GM19397 (cell line): ENCODE results near the gene TTYH3.

Experiments
- ATAC-seq: cut with Tn5 transposase; IDR thresholded peaks from one replicate; pipeline ENCODE4 v1.9.1; 2021; ENCODE audit warnings: mild to moderate bottlenecking, moderate library complexity; ENCODE audit not compliant: unreplicated experiment

The TTYH3 gene

DNA sequence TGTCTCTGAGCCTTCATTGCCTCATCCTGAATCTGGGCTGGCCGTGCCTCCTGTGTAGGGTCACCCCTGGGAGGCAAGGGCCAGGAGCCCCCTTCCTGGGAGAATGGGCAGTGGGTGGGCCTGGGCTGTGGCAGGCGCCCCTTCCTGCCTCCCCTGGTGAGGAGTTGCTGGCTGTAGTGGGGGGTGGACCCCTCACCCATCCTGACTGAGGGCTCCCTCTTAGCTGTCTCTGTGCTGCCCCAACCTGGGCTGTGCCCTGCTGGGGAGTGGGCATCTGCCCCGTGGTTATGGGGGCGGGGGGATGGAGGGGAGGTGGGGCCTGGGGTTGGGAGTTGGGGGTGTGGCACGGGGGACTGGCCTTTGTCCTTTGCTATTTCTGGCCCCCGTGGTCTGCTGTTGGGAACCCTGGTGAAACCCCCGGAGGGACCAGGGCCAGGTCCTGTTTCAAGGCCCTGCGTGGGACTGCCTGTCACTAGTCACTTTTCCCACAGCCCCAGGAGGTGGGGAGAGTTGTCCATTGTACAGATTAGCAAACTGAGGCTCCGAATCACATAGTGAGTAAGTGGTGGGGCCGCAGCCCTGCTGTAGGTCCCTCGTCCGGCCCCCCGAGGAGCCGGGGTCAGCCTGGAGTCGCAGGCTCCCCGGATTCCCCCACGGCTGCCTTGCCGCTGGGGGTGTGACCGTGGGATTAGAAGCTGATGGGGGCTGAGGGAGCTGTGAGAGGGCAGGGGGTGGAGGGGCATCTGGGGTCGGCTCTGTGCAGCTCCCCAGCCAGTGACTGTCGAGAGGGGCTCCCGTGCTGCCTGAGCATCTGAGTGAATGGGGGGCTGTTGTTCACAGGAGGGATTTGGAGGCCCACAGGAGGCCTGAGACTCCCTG lies 2.7 kb downstream of the TTYH3 start:
- ATAC-seq, result no peak

DNA sequence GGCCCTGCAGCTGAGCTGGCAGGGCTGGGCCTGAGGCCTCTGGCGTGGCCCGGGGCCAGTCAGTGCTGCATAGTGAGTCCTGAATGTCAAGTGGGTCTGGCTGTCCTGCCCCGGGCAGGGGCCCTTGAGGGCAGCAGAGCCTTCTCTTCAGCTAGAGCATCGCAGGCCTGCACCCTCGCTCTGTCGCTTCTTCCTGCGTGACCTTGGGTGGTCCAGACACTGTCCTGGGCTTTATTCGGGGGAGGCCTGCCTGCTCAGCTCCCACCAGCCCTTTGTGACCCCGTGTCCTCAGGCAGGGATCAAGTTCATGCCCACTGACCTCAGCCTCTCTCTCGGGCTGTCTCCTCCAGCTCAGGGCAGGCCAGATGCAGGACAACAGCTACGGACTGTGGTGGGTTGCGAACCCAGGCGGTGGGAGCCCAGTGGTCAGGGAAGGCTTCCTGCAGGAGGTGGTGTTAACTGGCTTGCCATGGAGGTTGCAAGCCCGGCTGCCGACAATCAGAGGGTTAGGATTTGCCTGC lies 3.4 kb downstream of the TTYH3 start:
- no peak for ATAC-seq

DNA sequence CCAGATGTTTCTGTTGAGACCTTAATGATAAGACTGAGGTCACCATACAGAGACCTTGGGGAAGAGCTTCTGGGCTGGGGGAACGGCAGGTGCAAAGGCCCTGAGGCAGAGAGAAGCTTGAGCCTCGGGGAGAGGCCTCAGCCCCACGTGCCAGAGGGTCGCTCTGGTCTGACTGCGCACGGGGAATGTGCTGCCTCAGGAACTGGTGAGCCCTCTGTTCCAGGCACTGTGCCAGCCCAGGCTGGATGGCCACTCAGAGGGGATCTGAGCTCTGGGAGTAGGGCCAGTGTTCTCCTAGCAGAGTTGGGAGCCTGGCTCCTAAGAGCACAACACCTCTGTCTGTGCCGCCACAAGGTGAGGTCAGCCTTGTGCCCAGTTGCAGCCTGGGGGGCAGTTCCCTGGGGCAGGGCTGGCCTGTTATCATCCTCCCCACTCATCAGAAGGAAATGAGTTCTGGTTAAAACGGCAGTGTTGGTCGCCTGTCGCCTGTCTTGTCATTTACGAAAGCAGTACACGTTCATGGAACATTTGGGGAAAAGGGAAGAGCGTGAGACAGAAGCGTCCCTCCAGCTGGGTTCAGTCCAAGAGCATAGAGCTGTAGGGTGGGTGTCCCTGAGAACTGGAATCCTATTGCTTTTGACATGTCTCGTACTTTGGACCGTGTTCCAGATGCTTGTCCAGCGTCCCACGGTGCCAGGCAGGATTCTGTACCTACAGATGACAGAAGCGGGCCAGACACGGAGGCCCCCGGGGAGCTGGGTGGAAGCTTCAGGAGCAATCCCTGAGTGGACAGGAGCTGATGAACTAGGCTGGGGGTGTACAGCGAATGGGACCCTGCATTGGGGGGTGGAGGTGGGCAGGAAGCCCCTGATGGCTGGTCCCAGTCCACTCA lies 4.3 kb downstream of the TTYH3 start:
- no peak for ATAC-seq

DNA sequence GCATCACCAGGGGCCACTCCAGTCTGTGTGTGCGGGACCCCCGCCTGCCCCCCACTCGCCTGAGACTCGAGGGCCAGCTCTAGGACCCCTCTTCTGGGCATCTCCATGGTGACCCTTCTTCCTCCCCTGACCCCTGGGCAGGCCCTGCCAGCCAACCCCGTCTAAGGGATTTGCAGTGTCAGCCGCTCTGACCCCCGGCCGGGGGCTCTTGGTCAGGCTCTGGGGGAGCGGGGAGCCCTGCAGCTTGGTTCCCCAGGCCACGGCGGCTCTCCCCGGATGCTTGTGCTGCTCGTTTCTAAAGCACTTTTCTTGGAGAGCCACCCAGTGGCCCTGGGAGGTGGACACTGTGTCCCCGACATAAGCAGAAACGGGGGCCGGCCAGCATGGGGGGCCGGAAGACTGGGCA lies 5.3 kb downstream of the TTYH3 start:
- ATAC-seq, result no peak

DNA sequence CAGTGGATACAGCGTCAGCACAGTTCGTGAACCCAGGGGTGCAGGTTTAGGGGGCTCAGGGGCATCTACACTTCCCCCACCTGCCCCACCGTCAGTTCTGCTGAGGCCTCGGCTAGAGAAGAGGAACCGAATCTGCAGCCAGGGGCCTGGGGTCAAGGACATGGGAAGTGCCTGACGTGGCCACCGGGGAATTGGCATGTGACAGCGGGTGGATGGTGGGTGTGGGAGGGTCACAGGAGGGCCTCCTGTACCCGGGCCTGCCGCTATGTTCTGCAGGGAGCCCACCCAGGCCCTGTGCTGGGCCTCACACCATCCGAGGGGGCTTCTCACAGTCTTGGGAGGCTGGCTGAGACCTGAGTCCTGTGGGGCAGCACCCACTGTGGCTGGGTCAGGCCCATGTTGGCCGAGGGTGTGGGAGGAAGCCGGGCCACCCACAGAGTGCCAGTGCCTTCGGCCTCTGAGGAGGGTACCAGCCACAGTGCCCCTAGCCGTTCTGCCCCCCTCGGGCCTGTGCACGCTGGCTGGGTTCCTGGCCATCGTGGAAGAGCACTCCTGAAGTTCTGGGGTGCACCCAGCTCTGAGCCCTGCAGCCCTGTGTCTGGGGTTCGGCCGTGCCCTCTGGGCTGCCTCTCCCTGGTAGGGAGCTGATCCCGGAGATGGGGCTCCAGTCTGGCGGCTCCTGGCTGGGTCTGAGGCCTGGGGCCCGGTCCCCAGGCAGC lies 5.9 kb downstream of the TTYH3 start:
- ATAC-seq, result no peak

DNA sequence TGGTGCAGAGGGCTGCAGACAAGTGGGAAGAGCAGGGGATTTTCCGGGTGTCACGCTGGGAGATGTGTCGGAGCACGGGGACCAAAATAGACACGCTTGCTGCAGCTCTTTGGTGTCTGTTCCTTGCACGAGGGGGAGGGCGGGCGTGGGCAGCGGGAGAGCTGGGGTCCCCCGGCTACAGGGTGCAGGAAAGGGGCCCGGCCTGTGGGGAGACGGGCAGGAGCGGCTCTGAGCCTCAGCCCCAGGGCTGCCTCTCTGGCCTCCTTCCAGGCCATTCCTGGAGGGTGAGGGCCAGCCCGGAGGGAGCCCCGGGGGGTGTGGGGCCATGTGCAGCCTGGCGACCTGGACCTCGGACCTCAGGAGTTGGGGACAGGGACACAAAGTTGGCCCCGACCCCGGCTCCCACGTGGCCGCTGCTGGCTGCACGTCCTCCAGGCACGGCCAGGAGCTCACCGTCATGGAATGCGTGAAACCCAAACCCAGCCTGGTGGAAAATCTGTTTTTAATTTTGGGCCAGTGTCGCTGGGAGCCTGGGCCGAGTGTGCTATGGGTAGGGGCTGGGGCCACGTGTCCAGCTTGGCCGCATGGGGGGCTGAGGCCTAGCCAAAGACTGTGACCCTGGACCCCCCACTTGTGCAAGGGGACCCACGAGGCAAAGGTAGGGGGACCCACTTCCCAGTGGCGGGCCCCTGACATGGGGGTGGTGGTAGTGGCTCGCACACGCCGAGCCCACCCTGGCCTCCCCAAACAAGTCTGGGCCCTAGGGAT lies 6.6 kb downstream of the TTYH3 start:
- no peak for ATAC-seq

DNA sequence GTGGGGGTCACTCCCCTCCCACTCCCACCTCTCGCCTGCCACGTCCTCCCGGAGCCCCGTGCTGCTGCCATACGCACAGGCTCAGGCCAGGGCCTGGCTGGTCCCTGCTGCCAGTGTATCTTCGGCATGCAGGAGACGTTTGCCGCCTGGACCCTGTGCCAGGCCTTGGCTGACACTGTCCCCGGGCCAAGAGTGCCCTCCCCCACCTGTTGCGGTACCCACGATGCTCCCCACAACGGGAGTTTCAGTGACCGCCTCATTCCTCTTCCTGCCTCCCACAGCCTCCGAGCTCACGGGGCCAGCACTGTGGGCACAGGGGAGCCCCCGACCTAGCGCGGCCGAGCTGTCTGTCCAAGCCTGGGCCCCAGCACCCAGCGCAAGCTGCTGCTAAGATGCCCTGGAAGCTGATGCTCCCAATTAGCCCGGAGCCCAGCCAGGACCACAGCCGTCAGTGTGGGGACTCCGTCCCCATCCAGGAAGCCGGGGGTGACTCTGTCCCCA lies 7.4 kb downstream of the TTYH3 start:
- ATAC-seq, result no peak

DNA sequence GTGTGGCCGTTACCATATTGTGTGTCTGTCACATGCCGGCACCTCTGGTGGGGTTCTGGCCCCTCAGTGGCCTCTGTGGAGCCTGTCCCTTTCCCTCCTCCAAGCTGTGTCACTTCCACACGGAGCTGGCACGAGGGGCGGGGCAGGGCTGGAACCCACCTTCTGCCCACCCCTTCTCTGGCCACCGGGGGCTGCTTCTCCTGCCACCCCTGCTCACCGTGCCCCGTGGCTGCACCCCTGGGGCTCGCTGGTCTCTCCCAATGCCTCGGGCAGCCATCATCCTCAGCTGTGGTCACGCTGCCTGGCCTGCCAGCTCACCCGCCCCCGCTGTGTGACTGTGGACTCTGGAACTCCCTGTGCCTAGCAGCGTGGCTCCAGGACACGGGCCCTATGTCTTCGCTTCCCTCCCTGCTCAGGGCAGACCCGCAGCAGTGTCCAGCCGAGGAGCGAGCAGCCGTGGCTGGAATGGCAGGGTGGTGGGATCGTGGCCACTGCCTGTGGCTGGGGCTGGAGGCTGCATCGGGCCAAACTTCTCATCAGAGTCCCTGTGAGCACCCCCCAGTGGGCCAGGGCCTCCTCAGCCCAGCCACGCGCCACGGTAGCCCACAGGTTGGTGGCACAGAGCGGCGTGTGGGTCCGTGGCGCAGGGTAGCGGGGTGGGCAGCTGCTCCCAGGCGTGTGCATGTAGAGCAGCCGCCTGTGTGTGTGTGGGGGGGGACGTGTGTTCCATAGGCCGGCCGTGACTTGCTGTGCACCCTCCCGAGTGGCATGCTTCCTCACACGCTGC lies 8.1 kb downstream of the TTYH3 start:
- no peak for ATAC-seq

DNA sequence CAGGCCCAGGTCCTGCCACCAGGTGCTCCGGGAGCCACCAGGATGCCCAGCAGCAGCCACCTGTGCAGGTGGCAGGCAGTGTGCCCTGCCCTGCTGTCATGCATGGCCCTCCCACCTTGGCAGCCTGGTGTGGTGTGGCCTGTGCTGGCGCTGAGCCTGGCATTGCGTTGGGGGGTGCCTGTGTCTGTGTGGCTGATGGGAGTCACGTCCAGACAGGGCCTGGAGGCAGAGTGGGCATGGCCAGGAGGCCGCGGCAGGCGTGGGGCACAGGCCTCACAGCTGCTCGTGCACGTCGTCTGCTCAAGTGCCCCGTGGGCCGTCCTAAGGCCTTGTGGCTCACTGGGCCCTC lies 8.7 kb downstream of the TTYH3 start:
- no peak for ATAC-seq

DNA sequence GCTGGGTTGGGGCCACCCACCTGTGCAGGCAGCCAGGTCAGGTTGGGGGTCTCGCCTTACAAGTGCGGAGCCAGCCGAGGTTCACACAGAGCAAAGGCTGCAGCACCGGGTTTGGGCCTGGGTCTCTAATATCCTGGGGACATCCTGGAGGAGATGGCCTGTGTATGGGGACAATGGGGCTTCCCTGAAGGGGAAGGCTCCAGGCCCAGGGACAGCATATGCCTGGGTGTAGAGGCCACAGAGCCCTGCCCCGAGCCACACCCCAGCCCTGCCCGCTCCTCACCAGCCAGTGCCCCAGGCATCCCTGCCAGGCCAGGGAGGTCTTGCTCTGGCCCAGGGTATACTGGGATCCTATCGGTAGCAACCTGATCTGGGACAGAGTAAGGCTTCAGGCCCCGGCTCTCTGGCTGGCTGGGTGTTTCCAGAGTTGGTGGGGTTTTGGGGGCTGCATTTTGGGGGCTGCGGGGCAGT lies 9.1 kb downstream of the TTYH3 start:
- ATAC-seq, result no peak

DNA sequence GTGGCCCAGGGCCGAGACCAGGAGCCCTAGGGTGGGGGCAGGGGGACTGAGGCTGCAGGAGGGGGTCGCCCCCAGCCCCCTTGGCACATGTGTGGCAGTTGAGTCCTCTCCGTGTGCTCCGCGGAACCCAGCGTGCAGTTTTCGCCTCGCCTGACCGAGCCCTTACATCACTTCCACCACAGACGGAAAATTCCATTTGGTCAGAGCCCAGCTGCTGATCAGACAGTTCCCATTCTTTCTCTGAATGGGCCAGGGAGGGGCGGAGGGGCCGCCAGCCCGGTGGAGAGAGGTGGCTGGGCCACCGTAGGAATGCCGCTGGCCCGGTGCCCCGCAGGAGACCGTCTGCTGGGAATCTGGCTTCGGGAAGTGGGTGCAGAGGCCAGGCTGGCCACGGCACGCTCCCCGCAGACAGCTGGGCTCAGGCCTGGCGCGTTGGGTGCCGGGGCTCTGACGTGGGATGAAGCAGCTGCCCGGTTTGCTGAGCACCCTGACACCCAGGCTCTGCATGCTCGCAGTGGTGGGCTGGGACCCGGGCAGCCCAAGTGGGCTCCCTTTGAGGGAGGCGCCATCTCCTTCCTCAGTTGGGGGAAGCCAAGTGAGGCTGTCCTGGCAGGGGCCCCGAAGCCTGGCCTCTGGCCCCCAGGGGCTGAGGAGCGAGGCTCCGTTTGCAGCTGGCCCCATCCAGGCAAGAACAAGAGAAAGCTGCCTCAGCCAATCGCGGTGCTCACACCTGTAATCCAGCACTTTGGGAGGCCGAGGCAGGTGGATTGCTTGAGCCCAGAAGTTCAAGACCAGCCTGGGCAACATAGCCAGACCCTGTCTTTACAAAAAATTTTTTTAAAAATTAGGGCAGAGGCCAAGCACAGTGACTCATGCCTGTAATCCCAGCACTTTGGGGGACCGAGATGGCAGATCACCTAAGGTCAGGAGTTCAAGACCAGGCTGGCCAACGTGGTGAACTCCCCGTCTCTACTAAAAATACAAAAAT lies 9.9 kb downstream of the TTYH3 start:
- no peak for ATAC-seq

DNA sequence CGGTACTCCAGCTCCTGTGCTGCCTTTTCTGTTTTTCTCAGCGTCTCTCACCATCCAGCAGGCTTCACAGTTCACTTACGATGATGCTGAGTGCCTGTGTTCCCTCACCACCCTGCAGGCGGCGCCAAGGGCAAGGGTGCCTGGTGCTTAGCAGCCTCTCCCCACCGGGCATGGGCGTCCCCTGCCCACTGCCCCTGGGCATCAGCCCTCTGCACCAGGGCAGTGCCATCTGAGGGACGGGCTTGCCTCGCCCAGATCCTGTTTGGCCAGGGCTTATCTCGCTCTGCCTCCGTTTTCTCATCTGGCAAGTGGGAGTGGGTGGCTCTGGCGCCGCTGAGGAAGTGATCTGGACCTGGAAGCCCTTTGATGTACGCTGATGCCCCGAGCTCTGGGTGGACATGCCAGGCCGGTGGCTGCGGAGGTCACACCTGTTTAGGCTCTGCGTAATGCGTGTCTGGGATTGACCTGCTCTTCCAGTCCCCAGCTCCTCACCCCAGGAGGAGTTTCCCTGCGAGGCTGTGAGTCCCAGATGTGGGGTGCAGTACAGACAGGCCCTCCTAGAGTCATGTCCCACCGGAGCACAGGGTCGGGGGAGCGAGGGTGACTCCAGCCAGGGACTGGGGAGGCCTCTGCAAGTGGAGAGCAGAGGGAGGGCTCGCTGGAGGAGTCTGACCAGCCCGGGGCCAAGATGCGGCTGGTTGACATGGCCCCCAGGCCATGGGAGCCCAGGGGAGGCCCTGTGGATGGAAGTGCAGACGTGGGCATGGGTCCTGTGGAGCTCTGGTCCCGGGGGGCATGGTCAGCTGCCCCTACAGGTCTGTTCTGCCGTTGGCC lies 11.8 kb downstream of the TTYH3 start:
- ATAC-seq, result no peak

DNA sequence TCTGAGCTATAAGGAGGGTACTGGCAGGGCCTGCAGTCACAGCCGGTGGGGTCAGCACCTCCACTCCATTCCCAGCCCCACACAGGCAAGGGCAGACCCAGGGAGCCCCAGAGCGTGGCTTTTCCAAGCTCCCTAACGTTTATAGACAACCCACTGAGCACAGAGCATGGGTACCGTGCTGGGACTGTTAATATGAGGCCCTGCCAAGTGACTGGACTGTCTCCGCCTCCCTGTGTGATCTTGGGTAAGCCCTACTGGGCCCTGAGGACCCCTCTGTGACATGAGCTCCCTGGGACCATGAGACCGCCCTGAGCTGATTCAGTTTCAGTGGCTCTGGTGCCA lies 12.4 kb downstream of the TTYH3 start:
- no peak for ATAC-seq

DNA sequence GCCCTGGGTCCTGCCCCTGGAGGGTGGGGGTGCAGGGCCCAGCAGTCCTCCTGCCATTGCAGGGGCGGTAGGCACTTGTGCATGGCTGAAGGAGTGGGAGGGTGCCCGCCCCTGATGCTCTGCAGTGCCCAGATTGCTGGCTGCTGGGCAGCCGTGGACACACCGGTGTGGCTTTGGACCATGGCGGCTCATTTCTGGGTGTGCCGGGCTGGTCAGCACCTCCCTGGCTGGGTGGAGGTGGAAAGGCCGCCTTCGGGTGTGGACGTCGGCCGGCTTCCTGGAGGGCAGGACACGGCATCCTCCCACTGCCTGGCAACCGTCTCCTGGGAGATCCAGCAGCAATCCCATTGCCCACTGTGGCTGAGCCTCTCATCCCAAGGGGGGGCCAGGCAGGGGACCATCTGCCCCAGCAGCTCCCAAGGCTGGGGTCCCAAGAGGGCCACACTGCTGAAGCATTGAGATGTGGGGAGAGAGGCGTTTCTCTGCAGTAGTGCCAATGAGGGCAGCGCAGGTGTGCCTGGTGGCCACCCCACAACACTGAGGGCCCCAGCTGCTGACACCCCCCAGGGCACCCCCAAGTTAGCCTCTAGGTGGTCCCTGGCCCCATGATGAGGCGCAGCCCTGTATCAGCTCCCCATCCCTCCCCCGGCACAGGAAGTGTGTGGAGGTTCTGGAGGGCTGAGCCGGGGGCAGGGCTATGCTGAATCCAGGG lies 12.9 kb downstream of the TTYH3 start:
- ATAC-seq, result peak; percentile 25

DNA sequence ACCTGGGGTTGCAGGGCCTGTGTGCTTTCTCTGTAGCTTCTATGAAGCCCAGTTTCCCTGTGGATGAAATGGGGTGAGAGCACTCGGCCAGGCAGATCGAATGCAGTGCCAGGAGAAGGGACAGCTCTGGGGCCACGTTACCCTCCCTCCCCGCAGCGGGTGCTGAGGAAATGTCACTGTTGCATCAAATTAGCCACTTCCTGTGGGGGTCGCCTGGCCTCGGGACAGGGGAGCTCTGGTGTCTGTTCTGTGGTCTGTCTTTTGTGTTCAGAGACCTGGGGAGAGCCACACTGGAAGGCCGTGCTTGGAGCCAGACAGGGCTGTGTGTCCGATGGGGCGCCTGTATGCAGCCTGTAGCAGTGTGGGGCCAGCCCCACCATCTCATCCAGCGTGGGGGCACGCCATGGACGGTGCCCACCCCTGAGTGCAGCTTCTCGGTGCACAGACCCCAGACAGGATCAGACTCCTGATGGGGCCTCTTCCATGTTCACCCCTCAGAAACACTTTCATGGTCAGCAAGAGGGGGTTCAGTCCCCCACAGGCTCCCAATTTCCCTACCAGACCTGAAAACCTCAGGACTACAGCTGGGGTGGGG lies 13.6 kb downstream of the TTYH3 start:
- ATAC-seq, result peak; percentile 58

DNA sequence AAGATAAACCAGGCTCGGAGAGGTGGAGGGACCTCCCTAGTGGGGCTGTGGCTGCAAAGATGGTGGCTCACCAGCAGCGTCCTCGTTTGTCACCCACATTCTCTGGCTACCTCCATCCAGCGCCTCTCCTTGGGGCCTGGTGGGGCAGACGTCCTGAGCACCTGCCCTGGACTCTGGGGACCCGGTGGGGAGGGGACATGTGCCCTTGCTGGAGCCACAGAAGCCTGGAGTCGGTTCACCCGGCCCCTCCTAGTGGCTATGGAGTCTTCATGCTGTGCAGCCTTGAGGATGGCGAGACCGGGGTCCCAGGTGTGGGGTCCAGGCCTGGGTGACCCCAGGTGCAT lies 14.5 kb downstream of the TTYH3 start:
- no peak for ATAC-seq
